Measurements from ENCODE around the gene ARHGAP23. TPM values are rescaled to one million over a fixed set of nuclear protein-coding genes. Genes with fewer than 3 reads are reported as not detected.
A peak's percentile ranks its signal among the peaks of the same experiment; 100 is the strongest.

Gene ARHGAP23
- total RNA-seq, 1 experiment from 2014 or later, result 97.9 TPM

- Mint-ChIP-seq H3K36me3 (ENCODE audit: insufficient read depth in 1 of 3, low read depth in 3 of 3) (peaks cover 0 to 8% (median 1%) of the 10 kb centered on the region in 3 experiments; a peak in 4 of 7 replicates), H3K27me3 (ENCODE audit: low read depth) (no peaks in the 10 kb centered on the region; the same call in 1 of the 2 replicates), H3K4me1 (peaks cover 63 to 71% of the 10 kb centered on the region in 2 experiments), H3K9me3 (no peaks in the 10 kb centered on the region), H3K4me3 (peak overlapping the region; percentile 79 to 85), H3K27ac (peak overlapping the region; percentile 98 to 100 (median 99))
- Histone ChIP-seq H4K8ac (replicated peaks; ENCODE audit: insufficient read length, low read depth, low read length) (no peak overlapping the region), H3K79me1 (ENCODE audit: insufficient read depth, low read depth, low read length, poor library complexity, severe bottlenecking) (no peaks in the 10 kb centered on the region), H3K56ac (ENCODE audit: insufficient read length, low read depth, low read length) (peak overlapping the region; percentile 28), H2AK5ac (ENCODE audit: insufficient read length, low read length) (no peak overlapping the region), H3K27me3 (ENCODE audit: insufficient read depth, low read length) (no peaks in the 10 kb centered on the region), H3K4me1 (ENCODE audit: insufficient read depth, low read length) (peaks cover 23% of the 10 kb centered on the region), H3K4me2 (ENCODE audit: insufficient read depth, insufficient read length, low read length) (peak overlapping the region; percentile 76), H2BK15ac (ENCODE audit: low read depth, low read length) (no peak overlapping the region), H3K27ac (ENCODE audit: insufficient read length, low read depth, low read length) (peak overlapping the region; percentile 96), H3K14ac (ENCODE audit: insufficient read depth, low read length) (peak overlapping the region; percentile 53), H3K23me2 (ENCODE audit: insufficient read length, low read depth, low read length, poor library complexity, severe bottlenecking) (peaks cover 19% of the 10 kb centered on the region), H2BK20ac (ENCODE audit: low read depth, low read length, poor library complexity, severe bottlenecking) (no peak overlapping the region), H2AFZ (ENCODE audit: low read length) (no peak overlapping the region), H2BK120ac (ENCODE audit: low read depth, low read length, poor library complexity, severe bottlenecking) (no peak overlapping the region), H3K79me2 (ENCODE audit: insufficient read depth, low read length) (peaks cover 22% of the 10 kb centered on the region; the same call in 1 of the 2 replicates), H3K9ac (ENCODE audit: extremely low read depth, insufficient read length, low read length) (peak overlapping the region; percentile 56), H3K4ac (ENCODE audit: low read depth, low read length) (no peak overlapping the region), H2BK12ac (ENCODE audit: insufficient read length, low read depth, low read length) (no peak overlapping the region), H2BK5ac (ENCODE audit: insufficient read length, low read length) (no peak overlapping the region), H3K18ac (ENCODE audit: insufficient read length, low read depth, low read length) (peak overlapping the region; percentile 87), H3T11ph (ENCODE audit: low read length) (no peak overlapping the region), H3K9me3 (ENCODE audit: control insufficient read depth, low read depth, low read length) (no peaks in the 10 kb centered on the region), H4K5ac (ENCODE audit: insufficient read length, low read depth, low read length) (peak overlapping the region; percentile 25), H4K91ac (ENCODE audit: insufficient read length, low read depth, low read length) (peak overlapping the region; percentile 7), H3K23ac (ENCODE audit: insufficient read length, low read depth, low read length) (no peak overlapping the region), H4K20me1 (ENCODE audit: control insufficient read depth, insufficient read depth, insufficient read length) (no peaks in the 10 kb centered on the region)
- no peak for TF ChIP-seq CTCF (conservative IDR thresholded peaks at IDR 0.05)
- whole genome bisulfite sequencing (ENCODE audit: extremely low coverage, insufficient read length, low lambda C conversion rate), result no CpG with 5 or more reads among the region's 10 CpGs
- DNase-seq, result peak; percentile 97
Observed at GRCh38 chr17:38451030-38451839, 23.0 kb downstream of the ARHGAP23 start.
